Measurements from ENCODE around the gene OR1E1.
"Not testable (repeated sequence)": the region's sequence is repeated elsewhere in the genome, so short reads cannot be mapped to it uniquely, and the experiment has no call there.

OR1E1 gene

DNA sequence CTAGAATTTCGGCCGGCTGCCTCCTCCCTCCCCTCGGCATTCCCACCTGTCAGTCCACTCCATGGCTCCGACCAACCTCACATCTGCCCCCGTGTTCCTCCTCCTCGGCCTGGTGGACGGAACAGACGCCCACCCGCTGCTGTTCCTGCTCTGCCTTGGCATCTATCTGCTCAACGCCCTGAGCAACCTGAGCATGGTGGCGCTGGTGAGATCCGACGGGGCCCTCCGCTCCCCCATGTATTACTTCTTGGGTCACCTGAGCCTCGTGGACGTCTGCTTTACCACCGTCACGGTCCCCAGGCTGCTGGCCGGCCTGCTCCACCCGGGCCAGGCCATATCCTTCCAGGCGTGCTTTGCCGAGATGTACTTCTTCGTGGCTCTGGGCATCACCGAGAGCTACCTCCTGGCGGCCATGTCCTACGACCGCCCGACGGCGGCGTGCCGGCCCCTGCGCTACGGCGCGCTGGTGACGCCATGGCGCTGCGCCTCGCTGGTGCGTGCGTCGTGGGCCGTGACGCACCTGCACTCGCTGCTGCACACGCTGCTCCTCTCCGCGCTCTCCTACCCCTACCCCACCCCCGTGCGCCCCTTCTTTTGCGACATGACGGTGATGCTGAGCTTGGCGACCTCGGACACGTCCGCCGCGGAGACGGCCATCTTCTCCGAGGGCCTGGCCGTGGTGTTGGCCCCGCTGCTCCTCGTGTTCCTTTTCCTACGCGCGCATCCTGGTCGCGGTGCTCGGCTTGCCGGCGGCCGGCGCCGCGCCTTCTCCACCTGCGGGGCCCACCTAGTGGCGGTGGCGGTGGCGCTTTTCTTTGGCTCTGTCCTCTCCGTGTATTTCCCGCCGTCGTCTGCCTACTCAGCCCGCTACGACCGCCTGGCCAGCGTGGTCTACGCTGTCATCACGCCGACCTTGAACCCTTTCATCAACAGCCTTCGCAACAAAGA lies 12.1 kb downstream of the OR1E1 start, which contains the start of gene OR3A2:
Gene OR3A2 (minus strand): TSS at position 440 of the 948 bp plus-strand sequence.
- in situ Hi-C loops (cut with HindIII; ENCODE audit: low sequenced_read_pairs), result no loop called here
- H3K4me3 ChIP-seq (ENCODE audit: low read depth, low read length), result no peak within 1 kb of the TSS
- no peak for DNase-seq (ENCODE audit: low read depth, low spot score)
- TF ChIP-seq, protein P1, sequence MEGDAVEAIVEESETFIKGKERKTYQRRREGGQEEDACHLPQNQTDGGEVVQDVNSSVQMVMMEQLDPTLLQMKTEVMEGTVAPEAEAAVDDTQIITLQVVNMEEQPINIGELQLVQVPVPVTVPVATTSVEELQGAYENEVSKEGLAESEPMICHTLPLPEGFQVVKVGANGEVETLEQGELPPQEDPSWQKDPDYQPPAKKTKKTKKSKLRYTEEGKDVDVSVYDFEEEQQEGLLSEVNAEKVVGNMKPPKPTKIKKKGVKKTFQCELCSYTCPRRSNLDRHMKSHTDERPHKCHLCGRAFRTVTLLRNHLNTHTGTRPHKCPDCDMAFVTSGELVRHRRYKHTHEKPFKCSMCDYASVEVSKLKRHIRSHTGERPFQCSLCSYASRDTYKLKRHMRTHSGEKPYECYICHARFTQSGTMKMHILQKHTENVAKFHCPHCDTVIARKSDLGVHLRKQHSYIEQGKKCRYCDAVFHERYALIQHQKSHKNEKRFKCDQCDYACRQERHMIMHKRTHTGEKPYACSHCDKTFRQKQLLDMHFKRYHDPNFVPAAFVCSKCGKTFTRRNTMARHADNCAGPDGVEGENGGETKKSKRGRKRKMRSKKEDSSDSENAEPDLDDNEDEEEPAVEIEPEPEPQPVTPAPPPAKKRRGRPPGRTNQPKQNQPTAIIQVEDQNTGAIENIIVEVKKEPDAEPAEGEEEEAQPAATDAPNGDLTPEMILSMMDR (IDR thresholded peaks at IDR 0.05; ENCODE audit: low read depth, low read length), result no peak

DNA sequence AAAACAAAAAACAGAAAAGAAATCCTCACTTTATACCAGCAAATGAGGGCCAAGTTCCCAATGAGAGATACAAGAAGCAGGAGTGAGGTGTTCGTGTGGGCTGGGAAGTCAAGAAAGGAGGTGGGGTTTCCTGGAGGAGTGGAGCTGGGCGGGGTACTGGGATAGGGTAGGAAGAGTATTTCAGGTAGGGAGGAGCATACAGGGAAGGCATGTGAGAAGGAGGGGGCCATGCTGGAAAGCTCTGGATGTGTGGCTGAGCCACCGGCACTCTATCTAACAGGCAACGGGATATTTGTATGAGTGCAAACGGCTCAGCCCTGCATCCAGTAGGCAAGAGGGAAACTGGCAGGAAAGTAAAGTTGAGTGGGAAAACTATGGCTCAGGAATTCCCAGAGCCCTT lies 16.3 kb downstream of the OR1E1 start:
- in situ Hi-C loops (cut with HindIII; ENCODE audit: low sequenced_read_pairs), result no loop called here
- no peak for DNase-seq (ENCODE audit: low read depth, low spot score)
- no peak overlapping the region for H3K4me3 ChIP-seq (ENCODE audit: low read depth, low read length)
- TF ChIP-seq, protein P1 (IDR thresholded peaks at IDR 0.05; ENCODE audit: low read depth, low read length), result no peak

DNA sequence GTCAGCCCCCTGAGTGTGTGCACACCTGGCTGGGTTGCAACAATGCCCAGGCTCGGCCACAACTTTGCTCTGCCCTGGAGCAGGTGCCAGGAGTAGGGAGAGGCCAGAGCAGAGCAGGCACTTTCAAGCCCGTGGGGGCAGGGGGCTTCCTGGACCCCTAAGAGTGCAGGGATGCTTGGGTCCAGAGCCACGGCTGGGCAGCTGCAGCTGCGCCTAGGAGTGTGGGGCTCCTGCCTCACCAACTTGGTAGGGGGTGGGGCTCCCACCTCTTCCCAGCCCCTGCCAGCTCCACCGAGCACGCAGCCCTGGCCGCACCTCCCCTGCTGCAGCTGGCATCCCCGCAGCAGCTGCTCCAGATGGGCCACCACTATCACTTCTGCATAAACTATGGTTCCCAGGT lies 19.9 kb downstream of the OR1E1 start:
- H3K4me3 ChIP-seq (ENCODE audit: low read depth, low read length), result no peak overlapping the region
- in situ Hi-C loops (cut with HindIII; ENCODE audit: low sequenced_read_pairs), result no loop called here
- TF ChIP-seq, protein P1 (IDR thresholded peaks at IDR 0.05; ENCODE audit: low read depth, low read length), result no peak
- DNase-seq (ENCODE audit: low read depth, low spot score), result no peak

DNA sequence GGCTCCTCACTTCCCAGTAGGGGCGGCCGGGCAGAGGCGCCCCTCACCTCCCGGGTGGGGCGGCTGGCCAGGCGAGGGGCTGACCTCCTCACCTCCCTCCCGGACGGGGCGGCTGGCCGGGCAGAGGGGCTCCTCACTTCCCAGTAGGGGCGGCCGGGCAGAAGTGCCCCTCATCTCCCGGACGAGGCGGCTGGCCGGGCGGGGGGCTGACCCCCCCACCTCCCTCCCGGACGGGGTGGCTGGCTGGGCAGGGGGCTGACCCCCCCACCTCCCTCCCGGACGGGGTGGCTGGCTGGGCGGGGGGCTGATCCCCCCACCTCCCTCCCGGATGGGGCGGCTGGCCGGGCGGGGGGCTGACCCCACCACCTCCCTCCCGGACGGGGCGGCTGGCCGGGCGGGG lies 27.0 kb downstream of the OR1E1 start:
- in situ Hi-C loops (cut with HindIII; ENCODE audit: low sequenced_read_pairs); H3K4me3 ChIP-seq (ENCODE audit: low read depth, low read length); DNase-seq (ENCODE audit: low read depth, low spot score): not testable (repeated sequence)

All from astrocyte of the spinal cord (primary cell).